Heart left ventricle (tissue), 13 donors: ENCODE results near the gene BPTF.

Experiments used
- CTCF ChIP-seq, 12 donors: fragments of 200-600 bp; sonication (generic) in 4 of 12; IDR thresholded peaks; one replicate each; pipeline versions ENCODE4 v1.5.0 to v1.8.0; 2018 to 2022; ENCODE audit warnings: antibody characterized with exemption in 12 of 12, mild to moderate bottlenecking in 5 of 12
- POLR2A ChIP-seq, 2 donors: fragments of 450-650 bp; IDR thresholded peaks; one replicate each; pipeline ENCODE4 v1.6.1; 2017; ENCODE audit warnings: antibody characterized with exemption in 2 of 2, mild to moderate bottlenecking in 2 of 2, moderate library complexity in 2 of 2
- donor health status: ischemic (EF 13 %, LVEDD 7.1; RV severe dilation, severe dysfunction).
- donor health status: DM: no; HTN: yes; CAD: no.
- donor health status: DM: no; HTN: no; CAD: no.
- donor health status: ischemic (EF 25% LVEDD 6.9; RV normal size, moderate dysfunction).
- donor health status: ischemic (EF 25% LVEDD 5.7; RV mildly dilated, moderate dysfunction).
- donor health status: ischemic (EF 35%, LVEDD 5.7; RV mildly dilated, moderate dysfunction).
- donor health status: nonischemic (EF 11% LVEDD 7.7; RV severe dilation, severe dysfunction).
- donor health status: DM: yes; HTN: yes; CAD: no.
- donor health status: PGD.
- donor health status: ischemic (EF 29% LVEDD 5.4; RV normal size, mild dysfunction).
- donor health status: nonischemic (EF 23%, LVEDD 6.1; RV moderate dilation, normal function).

- TF ChIP-seq CTCF (IDR thresholded peaks at IDR 0.05) (no peak), POLR2A (IDR thresholded peaks at IDR 0.05) (no peak)
These were observed 134.2 kb downstream of the BPTF start for GRCh38 chr17:67959510-67959909.
